Neutrophil (primary cell): Measurements from ENCODE around the gene TRHDE.
"Not testable (repeated sequence)": the region's sequence is repeated elsewhere in the genome, so short reads cannot be mapped to it uniquely, and the experiment has no call there.

Source experiments
- H3K27ac ChIP-seq: fragments of 200-600 bp; sonication (generic); 2 replicates; pipeline ENCODE4 v1.5.1; 2016; ENCODE audit warnings: mild to moderate bottlenecking, moderate library complexity
- H3K27me3 ChIP-seq: fragments of 200-600 bp; sonication (generic); 2 replicates; pipeline ENCODE4 v1.6.0; 2016; ENCODE audit warnings: mild to moderate bottlenecking
- H3K36me3 ChIP-seq: fragments of 200-600 bp; sonication (generic); 2 replicates; pipeline ENCODE4 v1.5.1; 2017
- H3K4me1 ChIP-seq, 2 experiments: fragments of 200-600 bp in 1 of 2; sonication (generic) in 1 of 2; 1 replicate in 1 of 2; 2 replicates in 1 of 2; pipeline versions ENCODE4 v1.5.1 to v1.6.1; 2013 to 2016; ENCODE audit warnings: low read depth in 1 of 2, low read length in 1 of 2, mild to moderate bottlenecking in 1 of 2, moderate library complexity in 1 of 2; ENCODE audit not compliant: control insufficient read depth in 1 of 2, insufficient read depth in 1 of 2
- H3K4me3 ChIP-seq, 2 experiments: fragments of 200-600 bp in 1 of 2; sonication (generic) in 1 of 2; 1 replicate in 1 of 2; 2 replicates in 1 of 2; pipeline ENCODE4 v1.5.1; 2013 to 2016; ENCODE audit warnings: low read depth in 1 of 2, low read length in 1 of 2, mild to moderate bottlenecking in 1 of 2, moderate library complexity in 1 of 2
- H3K9me3 ChIP-seq: fragments of 200-600 bp; sonication (generic); 2 replicates; pipeline ENCODE4 v1.5.1; 2016
- TF ChIP-seq, protein P1 (sequence below): fragments of 200-600 bp; sonication (generic); IDR thresholded peaks from 2 replicates; pipeline ENCODE4 v1.5.1; 2016; ENCODE audit warnings: antibody characterized with exemption

TRHDE gene

DNA sequence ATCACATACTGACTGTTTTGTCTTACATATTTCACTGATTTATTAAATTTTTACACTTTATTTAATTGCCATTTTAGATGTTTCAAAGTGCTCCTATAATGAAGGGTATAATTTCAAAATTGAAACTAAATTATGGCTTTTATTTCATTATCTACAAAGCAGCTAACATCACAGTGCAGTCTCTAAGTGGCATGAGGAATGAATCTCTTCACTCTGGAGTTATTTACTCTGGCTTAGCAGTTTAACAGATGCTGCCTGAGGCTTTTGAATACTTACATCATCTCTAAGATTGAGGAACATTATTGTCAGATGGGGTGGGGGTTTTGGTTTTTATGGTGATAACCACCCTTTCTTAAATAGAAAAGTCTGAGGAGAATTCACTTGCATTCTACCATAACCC lies 386.4 kb downstream of the TRHDE start:
- Histone ChIP-seq H3K36me3 (no peaks in the 10 kb centered on the region), H3K4me3 (no peak overlapping the region), H3K27me3 (no peaks in the 10 kb centered on the region), H3K9me3 (no peaks in the 10 kb centered on the region), H3K27ac (no peak overlapping the region), H3K4me1 (no peaks in the 10 kb centered on the region)
- TF ChIP-seq, protein P1, sequence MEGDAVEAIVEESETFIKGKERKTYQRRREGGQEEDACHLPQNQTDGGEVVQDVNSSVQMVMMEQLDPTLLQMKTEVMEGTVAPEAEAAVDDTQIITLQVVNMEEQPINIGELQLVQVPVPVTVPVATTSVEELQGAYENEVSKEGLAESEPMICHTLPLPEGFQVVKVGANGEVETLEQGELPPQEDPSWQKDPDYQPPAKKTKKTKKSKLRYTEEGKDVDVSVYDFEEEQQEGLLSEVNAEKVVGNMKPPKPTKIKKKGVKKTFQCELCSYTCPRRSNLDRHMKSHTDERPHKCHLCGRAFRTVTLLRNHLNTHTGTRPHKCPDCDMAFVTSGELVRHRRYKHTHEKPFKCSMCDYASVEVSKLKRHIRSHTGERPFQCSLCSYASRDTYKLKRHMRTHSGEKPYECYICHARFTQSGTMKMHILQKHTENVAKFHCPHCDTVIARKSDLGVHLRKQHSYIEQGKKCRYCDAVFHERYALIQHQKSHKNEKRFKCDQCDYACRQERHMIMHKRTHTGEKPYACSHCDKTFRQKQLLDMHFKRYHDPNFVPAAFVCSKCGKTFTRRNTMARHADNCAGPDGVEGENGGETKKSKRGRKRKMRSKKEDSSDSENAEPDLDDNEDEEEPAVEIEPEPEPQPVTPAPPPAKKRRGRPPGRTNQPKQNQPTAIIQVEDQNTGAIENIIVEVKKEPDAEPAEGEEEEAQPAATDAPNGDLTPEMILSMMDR, result no peak

DNA sequence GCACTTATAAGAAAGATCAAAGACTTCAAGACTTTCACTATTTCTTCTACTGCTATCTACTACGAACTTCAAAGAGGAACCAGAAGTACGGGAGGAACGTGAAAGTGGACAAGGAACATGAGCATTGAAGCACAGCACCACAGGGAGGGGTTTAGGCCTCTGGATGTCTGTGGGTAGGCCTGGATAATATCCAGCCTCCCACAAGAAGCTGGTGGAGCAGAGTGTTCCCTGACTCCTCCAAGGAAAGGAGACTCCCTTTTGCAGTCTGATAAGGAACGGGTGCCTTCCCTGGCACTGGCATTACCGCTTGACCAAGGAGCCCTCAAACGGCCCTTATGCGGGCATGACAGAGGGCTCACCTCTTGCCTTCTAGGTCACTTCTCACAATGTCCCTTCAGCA lies 388.0 kb downstream of the TRHDE start:
- not testable (repeated sequence) for H3K27me3 ChIP-seq, H3K36me3 ChIP-seq, H3K4me3 ChIP-seq, H3K27ac ChIP-seq, H3K4me1 ChIP-seq, H3K9me3 ChIP-seq

DNA sequence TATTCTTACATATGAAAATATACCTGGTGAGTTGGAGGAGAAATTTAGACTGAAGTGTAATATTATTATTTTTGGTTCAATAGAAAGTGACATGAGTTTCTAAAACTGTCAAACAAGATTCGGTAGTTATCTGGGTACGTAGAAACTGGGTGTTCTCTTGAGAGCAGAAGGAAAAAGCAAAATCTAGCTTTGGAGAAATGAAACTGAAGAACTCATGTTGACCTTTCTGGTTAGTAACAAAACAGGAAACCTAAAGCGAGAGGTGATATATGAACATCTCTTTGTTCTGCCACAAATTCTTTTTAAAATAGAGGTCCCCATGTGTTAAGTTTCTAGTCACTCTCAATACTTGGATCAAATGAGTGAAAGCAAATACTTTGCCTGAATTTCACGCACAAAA lies 401.7 kb downstream of the TRHDE start:
- H3K27ac ChIP-seq, result no peak overlapping the region
- TF ChIP-seq, protein P1, result no peak
- H3K36me3 ChIP-seq, result no peaks in the 10 kb centered on the region
- H3K4me3 ChIP-seq, result no peak overlapping the region
- no peaks in the 10 kb centered on the region for H3K27me3 ChIP-seq
- no peaks in the 10 kb centered on the region for H3K4me1 ChIP-seq
- no peaks in the 10 kb centered on the region for H3K9me3 ChIP-seq

DNA sequence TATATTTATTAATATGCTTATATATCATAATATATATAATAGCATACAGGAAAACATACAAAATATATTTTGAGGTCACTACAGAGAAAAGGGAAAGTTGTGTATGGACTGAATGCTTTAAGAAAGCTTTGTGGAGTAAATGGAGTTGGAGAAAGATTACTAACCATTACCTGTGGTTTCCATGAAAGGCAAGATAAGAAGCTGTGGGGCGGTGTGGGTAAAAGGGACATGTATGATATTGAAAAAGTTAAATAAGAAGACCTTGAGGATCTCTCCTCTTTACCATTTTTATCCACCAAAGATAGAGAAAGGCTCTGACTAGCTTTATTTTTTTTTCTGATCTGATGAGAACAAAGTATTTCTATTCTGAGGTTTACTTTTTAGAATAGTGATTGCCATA lies 404.4 kb downstream of the TRHDE start:
- Histone ChIP-seq H3K9me3 (no peaks in the 10 kb centered on the region), H3K27me3 (no peaks in the 10 kb centered on the region), H3K27ac (no peak overlapping the region), H3K4me3 (no peak overlapping the region), H3K36me3 (no peaks in the 10 kb centered on the region), H3K4me1 (no peaks in the 10 kb centered on the region)
- TF ChIP-seq, protein P1, result no peak

DNA sequence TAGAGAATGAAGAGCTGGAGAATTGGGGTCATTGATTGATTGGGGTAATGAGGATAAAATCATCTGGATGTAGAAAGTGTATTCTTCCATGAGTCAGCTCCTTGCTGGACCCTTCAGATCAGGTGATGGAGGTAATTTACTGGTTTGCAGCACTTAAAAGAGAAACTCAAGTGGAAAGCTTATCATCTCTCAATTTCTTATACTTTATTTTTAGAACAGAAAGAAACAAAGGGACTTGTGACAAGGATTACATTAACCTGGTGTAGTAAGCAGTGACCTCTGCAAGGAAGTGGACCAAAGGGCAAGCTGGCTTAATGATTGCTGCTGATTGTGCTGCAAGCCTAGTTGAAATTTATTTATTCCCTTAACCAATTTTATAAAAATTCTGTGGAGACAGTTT lies 405.0 kb downstream of the TRHDE start:
- Histone ChIP-seq H3K9me3 (no peaks in the 10 kb centered on the region), H3K4me3 (no peak overlapping the region), H3K27me3 (no peaks in the 10 kb centered on the region), H3K4me1 (no peaks in the 10 kb centered on the region), H3K27ac (no peak overlapping the region), H3K36me3 (no peaks in the 10 kb centered on the region)
- TF ChIP-seq, protein P1, result no peak

DNA sequence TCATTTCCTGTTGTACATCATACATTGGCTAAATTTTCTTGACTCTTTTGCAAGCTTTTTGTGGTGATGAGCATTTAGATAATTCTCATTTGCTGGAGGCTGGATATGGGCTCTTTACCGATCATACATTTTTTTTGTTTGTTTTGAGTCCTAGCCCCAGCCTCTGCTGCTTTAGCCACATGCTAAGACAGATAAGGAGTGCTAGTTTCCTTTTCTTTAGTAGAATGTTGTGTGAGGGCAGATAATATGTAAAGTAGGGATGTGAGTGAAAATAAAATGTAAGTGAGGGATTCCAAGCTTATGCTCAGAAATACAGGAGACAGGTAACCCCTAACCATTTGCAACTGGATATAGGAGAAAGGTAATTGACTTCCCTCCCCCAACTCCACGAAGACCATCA lies 405.7 kb downstream of the TRHDE start:
- no peak overlapping the region for H3K27ac ChIP-seq
- no peaks in the 10 kb centered on the region for H3K4me1 ChIP-seq
- no peaks in the 10 kb centered on the region for H3K36me3 ChIP-seq
- H3K4me3 ChIP-seq, result no peak overlapping the region
- no peaks in the 10 kb centered on the region for H3K9me3 ChIP-seq
- H3K27me3 ChIP-seq, result no peaks in the 10 kb centered on the region
- TF ChIP-seq, protein P1, result no peak
